Stomach (tissue), 9 donors: ENCODE data around the gene CCND2. TPM values are rescaled to one million over a fixed set of nuclear protein-coding genes. Genes with fewer than 3 reads are reported as not detected.
"Not testable (repeated sequence)": the region's sequence is repeated elsewhere in the genome, so short reads cannot be mapped to it uniquely, and the experiment has no call there.

ENCODE experiments used
- DNase-seq, 2 donors: peaks; one replicate each; pipeline versions ENCODE4 v3.0.0 to v3.0.0-alpha.2; 2013 to 2019
- H3K27ac ChIP-seq, 5 donors: fragments of 200-600 bp in 4 of 5; sonication (generic) in 4 of 5; one replicate each; pipeline ENCODE4 v1.5.1; 2013 to 2019; ENCODE audit warnings: mild to moderate bottlenecking in 1 of 5, moderate library complexity in 1 of 5
- H3K27me3 ChIP-seq, 3 donors: fragments of 200-600 bp; sonication (generic); one replicate each; pipeline ENCODE4 v1.5.1; 2017 to 2019; ENCODE audit warnings: mixed run types in 1 of 3
- H3K36me3 ChIP-seq, 4 donors: fragments of 200-600 bp; sonication (generic); 1 replicate in 3 of 4; 2 replicates in 1 of 4; pipeline ENCODE4 v1.5.1; 2016 to 2019
- H3K4me1 ChIP-seq, 4 donors: fragments of 200-600 bp; sonication (generic); one replicate each; pipeline ENCODE4 v1.5.1; 2016 to 2019
- H3K4me3 ChIP-seq, 4 donors: fragments of 200-600 bp; sonication (generic) in 3 of 4; one replicate each; pipeline ENCODE4 v1.5.1; 2016 to 2019; ENCODE audit warnings: mild to moderate bottlenecking in 1 of 4
- H3K9me3 ChIP-seq, 4 donors: fragments of 200-600 bp; sonication (generic); one replicate each; pipeline ENCODE4 v1.5.1; 2016 to 2019
- CTCF ChIP-seq, 7 experiments: fragments of 450-650 bp in 4 of 7; fragments of 200-600 bp in 3 of 7; sonication (generic) in 3 of 7; IDR thresholded peaks; one replicate each; pipeline ENCODE4 v1.5.1; 2016 to 2019; ENCODE audit warnings: antibody characterized with exemption in 7 of 7, control low read depth in 2 of 7, mild to moderate bottlenecking in 1 of 7
- EP300 ChIP-seq: sonication (generic); formaldehyde crosslinking; IDR thresholded peaks from one replicate; pipeline ENCODE4 v1.6.1; 2017; ENCODE audit warnings: antibody characterized with exemption
- POLR2A ChIP-seq, 4 donors: fragments of 450-650 bp; IDR thresholded peaks; one replicate each; pipeline ENCODE4 v1.6.1; 2016; ENCODE audit warnings: antibody characterized with exemption in 4 of 4, control low read depth in 2 of 4, mild to moderate bottlenecking in 1 of 4, moderate library complexity in 1 of 4
- POLR2AphosphoS5 ChIP-seq, 3 donors: sonication (generic); formaldehyde crosslinking; IDR thresholded peaks; one replicate each; pipeline ENCODE4 v1.6.1; 2016; ENCODE audit warnings: antibody characterized with exemption in 3 of 3
- WGBS, 5 donors: extraction: QIAGEN DNeasy Blood & Tissue Kit in 3 of 5; methylation state at CpG; one replicate each; pipeline versions ENCODE4 v1.1.5 to v1.1.7; 2013 to 2018; 5-methylcytosine and 5-hydroxymethylcytosine counted together
- intact Hi-C: fragments of 100-400 bp; cut with DNase I; formaldehyde crosslinking; loops from one replicate; pipeline ENCODE4 v1.15.1; 2023; ENCODE audit warnings: low total_unique reads
- polyA plus RNA-seq, 3 donors: library from polyadenylated mRNA; stranded (reverse); fragments of 200-250 nt; gene quantifications; one replicate each; pipeline ENCODE4 v1.2.3, GENCODE V29; 2013
- total RNA-seq, 5 donors: library from RNA; depleted of rRNA; stranded (reverse); fragments of >200 nt; gene quantifications; one replicate each; pipeline versions ENCODE4 v1.1.0 to v1.2.3, GENCODE V29; 2014 to 2016
- donor health status: healthy with polysubstance abuse.
- donor health status: Bipolar disorder and iron deficiency.
- donor health status: healthy.

Gene CCND2
- total and polyA plus RNA-seq, 8 donors = 5.5 to 89.0 (median 28.1) TPM

- Histone ChIP-seq H3K27me3 (peaks cover 0 to 43% (median 0%) of the 10 kb centered on the region in 3 donors), H3K4me3 (no peak overlapping the region), H3K9me3 (peaks cover 0 to 14% (median 6%) of the 10 kb centered on the region in 4 donors), H3K27ac (no peak overlapping the region), H3K36me3 (no peaks in the 10 kb centered on the region), H3K4me1 (no peaks in the 10 kb centered on the region)
- WGBS, 5 donors = 59 to 72% (median 62%) methylated on average over 4 to 7 of the region's 7 CpGs
- TF ChIP-seq POLR2AphosphoS5 (IDR thresholded peaks at IDR 0.05) (no peak), EP300 (no peak), CTCF (IDR thresholded peaks at IDR 0.05) (no peak), POLR2A (IDR thresholded peaks at IDR 0.05) (no peak)
- no peak for DNase-seq
- intact Hi-C loops = no loop called here
These were observed 30.5 kb upstream of the CCND2 start for GRCh38 chr12:4243091-4243490.

GRCh38 chr12:4243491-4244100 lies 30.0 kb upstream of the CCND2 start:
- Histone ChIP-seq H3K27me3 (peaks cover 0 to 43% (median 0%) of the 10 kb centered on the region in 3 donors), H3K9me3 (peaks cover 0 to 10% (median 2%) of the 10 kb centered on the region in 4 donors)
- H3K36me3 ChIP-seq, H3K4me3 ChIP-seq, DNase-seq, H3K4me1 ChIP-seq, H3K27ac ChIP-seq, intact Hi-C loops: not testable (repeated sequence)
- 83 to 92% (median 91%) methylated on average over 31 to 42 of the region's 43 CpGs for WGBS, 5 donors

- intact Hi-C loops = no loop called here
- no peaks in the 10 kb centered on the region for H3K36me3 ChIP-seq
- WGBS, 5 donors = 55 to 69% (median 66%) methylated on average over 9 of the region's 9 CpGs
These were observed 28.7 kb upstream of the CCND2 start for GRCh38 chr12:4244868-4245267.

GRCh38 chr12:4245446-4245845 lies 28.1 kb upstream of the CCND2 start:
- H3K9me3 ChIP-seq = peaks cover 0 to 2% (median 0%) of the 10 kb centered on the region in 4 donors
- H3K4me1 ChIP-seq = no peaks in the 10 kb centered on the region
- WGBS, 5 donors = 74 to 78% (median 75%) methylated on average over 4 of the region's 4 CpGs
- no peaks in the 10 kb centered on the region for H3K36me3 ChIP-seq
- peaks cover 0 to 38% (median 0%) of the 10 kb centered on the region in 3 donors for H3K27me3 ChIP-seq
- H3K27ac ChIP-seq = no peak overlapping the region
- intact Hi-C loops = no loop called here
- TF ChIP-seq EP300 = no peak
- no peak for TF ChIP-seq POLR2A (IDR thresholded peaks at IDR 0.05)
- TF ChIP-seq CTCF (IDR thresholded peaks at IDR 0.05) = no peak
- no peak for TF ChIP-seq POLR2AphosphoS5 (IDR thresholded peaks at IDR 0.05)
- no peak overlapping the region for H3K4me3 ChIP-seq
- DNase-seq = no peak

More at GRCh38 chr12:4244868-4245267, 28.7 kb upstream of the CCND2 start:
- Histone ChIP-seq H3K4me3 (no peak overlapping the region), H3K4me1 (no peaks in the 10 kb centered on the region), H3K9me3 (peaks cover 0 to 7% (median 0%) of the 10 kb centered on the region in 4 donors), H3K27ac (no peak overlapping the region), H3K27me3 (peaks cover 0 to 41% (median 0%) of the 10 kb centered on the region in 3 donors)
- DNase-seq = no peak
- TF ChIP-seq POLR2A (IDR thresholded peaks at IDR 0.05) = no peak
- TF ChIP-seq EP300 = no peak
- TF ChIP-seq POLR2AphosphoS5 (IDR thresholded peaks at IDR 0.05) = no peak
- no peak for TF ChIP-seq CTCF (IDR thresholded peaks at IDR 0.05)

- no peak overlapping the region for H3K4me3 ChIP-seq
- H3K4me1 ChIP-seq = no peaks in the 10 kb centered on the region
- H3K36me3 ChIP-seq = no peaks in the 10 kb centered on the region
- TF ChIP-seq POLR2A (IDR thresholded peaks at IDR 0.05) (no peak), CTCF (IDR thresholded peaks at IDR 0.05) (no peak), EP300 (no peak), POLR2AphosphoS5 (IDR thresholded peaks at IDR 0.05) (no peak)
- H3K27ac ChIP-seq = no peak overlapping the region
- no peaks in the 10 kb centered on the region for H3K9me3 ChIP-seq
- H3K27me3 ChIP-seq = peaks cover 0 to 32% (median 0%) of the 10 kb centered on the region in 3 donors
- DNase-seq = peak in 1 of 2 donors; percentile 60
- intact Hi-C loops = no loop called here
- 20 to 40% (median 32%) methylated on average over 5 of the region's 5 CpGs for WGBS, 5 donors
These were observed 27.4 kb upstream of the CCND2 start for GRCh38 chr12:4246116-4246515.
